NCI-H1105 (cell line): Measurements from ENCODE around the gene XRCC4.

Experiments used
- DNase-seq: peaks from one replicate; lab custom pipeline; 2025; lab: John Stamatoyannopoulos, UW

The XRCC4 gene

DNA sequence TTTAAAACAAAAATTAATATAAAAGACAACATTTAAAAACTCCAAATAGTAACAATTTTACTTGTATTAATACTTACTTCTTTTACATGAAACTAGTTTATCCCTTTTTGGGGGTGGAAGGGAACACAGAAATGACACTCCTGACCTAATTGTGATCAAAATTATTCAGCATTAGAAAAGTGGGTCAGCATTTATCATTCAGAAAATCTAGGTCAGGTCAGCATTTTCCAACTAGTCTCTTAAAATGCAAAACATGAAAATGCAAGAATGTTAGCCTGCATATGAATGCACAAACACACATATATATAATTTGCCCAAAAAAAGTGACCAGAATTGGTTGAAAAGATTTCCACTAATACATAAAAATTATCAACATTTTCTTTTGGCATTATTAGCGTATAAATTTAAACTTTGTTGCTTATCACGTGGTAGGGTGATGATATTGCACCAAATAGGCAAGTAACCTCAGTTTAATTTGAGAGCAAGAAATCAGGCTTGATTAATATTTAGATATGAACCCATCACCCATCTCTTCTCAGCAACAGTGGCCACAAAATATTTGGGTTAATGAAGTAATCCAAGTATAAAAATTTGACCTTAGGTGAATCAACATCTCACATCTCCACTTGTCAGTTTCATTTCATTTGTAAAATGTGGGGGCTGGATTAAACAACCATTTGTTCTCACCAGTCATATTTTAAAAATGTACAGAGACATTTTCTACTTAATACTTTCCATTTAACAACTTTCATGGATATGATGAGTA lies 5.9 kb upstream of the XRCC4 start:
- DNase-seq, result no peak

DNA sequence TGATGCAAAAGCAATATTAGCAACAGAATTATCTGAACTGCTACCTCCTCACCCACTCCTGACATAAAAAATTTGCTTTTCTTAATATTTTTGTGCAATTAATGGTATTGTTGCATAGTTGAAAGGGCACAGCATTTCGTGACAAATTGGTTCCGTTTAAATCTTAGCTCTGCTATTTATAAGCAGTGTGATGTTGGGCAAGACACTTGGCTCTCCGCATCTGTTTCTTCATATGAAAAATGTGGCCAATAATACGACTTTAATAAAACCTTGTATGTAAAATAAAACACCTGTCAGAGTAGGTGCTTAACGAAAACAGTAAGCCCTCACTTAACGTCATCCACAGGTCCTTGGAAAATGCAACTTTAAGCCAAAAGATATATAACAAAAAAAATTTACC lies 4.4 kb upstream of the XRCC4 start:
- no peak for DNase-seq

DNA sequence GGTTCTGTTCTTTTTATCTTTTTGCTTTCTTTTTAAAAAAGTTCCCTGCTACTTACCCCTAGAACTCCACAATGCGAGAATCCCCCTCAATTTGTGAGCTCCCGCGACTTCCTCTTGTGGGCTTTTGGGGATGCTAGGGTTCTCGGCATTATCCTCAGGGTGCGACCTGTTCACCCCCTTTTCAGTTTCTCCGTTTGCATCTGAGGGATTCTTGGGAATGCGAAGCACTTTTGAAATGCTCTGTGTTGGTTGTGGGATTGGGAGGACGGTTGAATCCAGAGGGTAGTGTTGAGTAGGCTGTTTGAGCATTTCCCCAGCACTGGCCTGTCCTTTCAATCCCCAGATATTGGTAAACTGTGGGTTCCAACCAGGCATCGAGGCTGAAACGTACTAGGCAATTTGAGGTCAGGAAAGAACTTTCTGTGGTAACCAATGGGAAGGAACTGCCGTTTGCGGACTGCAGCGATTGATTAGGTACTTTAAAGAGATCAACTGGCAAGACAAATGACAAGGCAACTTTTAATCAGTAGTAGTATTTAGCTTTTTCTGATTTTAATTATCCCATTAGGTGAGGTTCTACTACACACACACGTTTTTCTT lies 415 bp downstream of the XRCC4 start:
- DNase-seq, result no peak

DNA sequence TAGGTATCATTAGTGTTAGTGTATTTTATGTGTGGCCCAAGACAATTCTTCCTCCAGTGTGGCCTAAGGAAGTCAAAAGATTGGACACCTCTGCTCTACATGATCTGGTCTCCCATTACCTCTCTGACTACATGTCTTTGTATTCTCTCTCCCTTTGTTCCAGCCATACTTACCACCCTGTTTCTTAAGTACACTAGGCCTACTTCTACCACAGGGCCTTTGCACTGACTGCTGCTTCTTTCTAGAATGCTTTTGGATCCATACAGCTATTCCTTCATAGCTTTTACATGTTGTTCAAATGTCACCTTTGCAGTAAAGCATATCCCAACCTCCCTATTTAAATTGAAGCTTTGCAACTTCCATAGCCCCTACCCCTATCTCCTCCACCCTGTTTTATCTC lies 5.4 kb downstream of the XRCC4 start:
- no peak for DNase-seq

DNA sequence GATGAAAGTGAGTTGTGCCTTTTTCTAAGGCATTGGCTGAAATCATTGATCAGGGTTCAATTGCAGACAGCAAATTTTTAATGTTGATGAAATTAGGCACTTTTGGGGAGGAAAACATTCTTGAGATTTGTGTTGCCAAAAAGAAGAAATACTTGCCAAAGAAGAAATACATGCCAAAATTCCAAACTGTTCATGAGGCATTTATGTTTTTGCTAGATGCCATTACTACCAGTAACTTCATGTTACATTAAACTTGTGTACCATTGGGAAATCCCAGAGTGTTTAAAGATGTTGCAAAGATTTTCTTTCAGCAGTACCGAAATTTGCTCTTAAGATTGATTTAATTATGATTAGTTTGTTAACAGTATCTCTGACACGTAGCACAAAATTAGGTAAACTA lies 7.0 kb downstream of the XRCC4 start:
- no peak for DNase-seq

DNA sequence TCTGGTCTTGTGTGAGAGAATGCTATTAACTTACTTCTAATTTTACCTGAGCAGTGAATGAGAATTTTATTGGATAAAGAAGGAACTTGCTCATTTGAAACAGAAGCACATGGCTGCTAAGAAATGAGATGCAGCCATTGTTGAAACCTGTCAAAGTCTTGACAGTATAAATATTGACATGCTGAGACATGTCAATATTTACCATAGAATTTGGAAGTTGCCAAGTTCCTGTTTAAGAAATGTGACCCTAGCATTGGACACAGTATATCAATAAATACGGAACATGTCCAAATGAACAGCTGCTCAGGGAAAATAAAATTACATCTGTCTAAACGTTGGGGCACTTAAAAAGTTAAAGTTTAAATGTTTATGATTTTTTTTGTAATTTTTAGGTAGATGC lies 7.8 kb downstream of the XRCC4 start:
- no peak for DNase-seq

DNA sequence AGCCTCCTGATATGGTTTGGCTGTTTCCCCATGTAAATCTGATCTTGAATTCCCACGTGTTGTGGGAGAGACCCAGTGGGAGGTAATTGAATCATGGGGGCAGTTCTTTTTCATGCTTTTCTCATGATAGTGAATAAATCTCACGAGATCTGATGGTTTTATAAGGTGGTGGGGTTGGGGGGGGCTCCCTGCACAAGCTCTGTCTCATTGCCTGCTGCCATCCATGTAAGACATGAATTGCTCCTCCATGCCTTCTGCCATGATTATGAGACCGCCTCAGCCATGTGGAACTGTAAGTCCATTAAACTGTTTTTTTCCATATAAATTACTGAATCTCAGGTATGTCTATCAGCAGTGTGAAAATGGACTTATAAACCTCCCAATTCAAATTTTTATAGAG lies 12.8 kb downstream of the XRCC4 start:
- no peak for DNase-seq

DNA sequence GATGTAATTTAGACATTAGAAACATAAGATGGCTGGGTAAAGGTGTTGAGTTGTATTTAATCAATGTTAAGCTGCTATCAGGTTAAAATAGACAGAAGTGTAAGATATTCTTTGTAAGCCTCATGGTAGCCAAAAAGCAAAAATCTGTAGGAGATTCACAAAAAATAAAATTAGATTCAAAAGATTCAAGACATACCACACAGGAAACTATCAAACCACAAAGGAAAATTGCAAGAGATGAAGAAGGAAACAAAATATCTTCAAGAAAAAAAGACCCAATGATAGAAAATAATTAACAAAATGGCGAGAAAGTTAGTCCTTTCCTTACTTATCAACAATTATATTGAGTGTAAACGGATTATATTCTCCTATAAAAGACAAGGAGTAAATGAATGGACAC lies 15.3 kb downstream of the XRCC4 start:
- DNase-seq, result no peak

DNA sequence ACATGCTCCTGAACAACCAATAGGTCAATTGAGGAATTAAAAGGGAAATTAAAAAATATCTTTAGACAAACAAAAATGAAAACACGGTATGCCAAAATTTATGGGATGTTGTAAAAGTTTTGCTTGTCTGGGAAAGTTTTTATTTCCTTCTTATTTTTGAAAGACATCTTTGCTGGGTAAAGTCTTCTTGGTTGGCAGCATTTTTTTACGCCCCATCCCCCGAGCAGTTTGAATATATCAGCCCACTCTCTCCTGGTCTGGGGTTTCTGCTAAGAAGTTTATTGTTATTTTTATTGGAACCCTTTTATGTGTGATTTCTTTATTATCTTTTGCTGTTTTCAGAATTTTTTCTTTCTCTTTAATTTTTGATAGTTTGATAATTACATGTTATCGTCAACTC lies 16.3 kb downstream of the XRCC4 start:
- DNase-seq, result no peak

DNA sequence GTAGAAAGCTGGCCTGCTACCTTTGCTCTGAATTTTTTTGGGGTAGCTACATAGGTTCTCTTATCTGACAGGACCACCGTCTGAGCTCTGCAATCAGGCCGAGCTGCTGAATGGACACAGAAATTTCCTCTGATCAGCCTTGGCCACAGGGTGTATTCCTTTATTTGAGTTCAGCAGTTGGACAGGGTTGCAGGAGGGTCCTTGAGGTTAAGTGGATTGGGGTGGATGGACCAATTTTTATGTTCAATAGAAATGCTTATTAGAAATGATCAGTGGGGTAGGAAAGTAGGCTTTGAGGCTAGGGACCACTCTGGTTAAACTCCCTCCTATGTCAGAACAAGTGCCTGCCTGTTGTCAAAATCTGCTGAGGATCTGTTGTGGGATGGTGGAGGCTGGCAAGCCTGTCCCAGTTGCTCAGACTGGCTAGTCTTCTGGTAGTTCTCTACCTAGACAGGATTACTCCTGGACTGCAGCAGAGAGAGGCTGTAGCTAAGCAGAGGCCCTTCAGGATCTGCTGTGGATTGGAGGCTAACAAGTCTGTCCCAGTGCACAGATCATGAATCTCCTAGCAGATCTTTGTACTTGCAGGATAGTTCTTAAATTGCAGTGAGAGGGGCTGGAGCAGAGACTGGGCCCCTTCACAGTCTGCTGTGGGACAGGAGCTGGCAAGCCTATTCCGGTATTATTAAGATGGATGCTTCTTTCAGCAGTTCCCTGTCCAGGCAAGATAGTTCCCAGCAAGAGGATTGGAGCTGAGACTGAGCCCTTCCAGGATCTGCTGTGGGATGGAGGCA lies 18.0 kb downstream of the XRCC4 start:
- DNase-seq, result no peak

DNA sequence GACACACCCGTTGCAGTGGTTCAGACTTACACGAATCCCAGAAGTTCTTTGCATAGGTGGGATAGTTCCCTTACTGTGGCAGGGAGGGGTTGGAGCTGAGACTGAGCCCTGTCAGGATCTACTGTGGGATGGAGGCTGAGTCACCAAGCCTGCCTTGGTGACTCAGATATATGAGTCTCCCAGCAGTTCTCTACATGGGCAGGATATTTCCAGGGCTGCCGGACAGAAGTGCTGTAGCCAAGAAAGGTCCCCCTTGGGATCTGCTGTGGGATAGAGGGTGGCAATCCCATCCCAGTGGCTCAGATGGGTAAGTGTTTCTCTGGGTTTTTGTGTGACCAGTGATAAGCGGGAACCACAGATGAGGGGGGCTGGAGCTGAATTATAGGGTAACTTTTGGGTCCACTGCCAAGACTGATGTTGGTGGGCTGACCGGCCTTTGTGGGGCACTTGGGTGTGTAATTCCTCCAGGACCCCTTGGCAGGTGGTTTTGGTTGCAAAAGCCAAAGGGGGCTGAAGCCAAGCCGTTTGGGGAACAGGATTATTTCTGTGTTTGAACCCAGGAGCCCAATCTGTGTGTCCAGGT lies 18.7 kb downstream of the XRCC4 start:
- no peak for DNase-seq

DNA sequence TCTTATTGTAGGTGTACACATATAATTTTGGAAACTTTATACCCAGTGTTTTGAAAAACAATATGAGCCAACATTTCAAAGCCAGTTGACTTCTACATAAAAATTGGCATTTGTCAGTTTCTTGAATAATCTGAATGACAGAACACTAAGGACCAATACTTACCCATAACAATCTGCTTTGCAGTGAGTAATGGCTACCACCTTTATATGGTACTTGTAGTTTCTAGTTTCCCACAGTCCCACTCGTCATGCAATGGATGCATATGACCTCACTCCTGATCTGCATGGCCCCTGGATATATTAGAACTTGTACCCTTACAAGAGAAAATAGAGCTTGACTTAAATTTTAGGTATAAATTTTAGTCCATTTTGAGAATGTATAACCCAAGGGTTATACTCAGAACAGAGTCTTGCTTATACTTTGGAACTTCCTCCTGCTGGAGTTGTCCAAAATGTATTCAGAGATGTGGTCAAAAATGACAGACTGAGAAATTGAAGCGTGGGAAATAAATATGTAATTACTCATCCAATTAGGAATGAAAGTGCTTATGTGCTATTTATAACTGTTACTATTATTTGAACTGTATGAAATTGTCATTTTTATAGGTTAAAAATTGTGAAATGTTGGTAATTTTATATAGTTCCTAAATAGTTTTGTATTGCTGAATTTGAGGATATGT lies 19.5 kb downstream of the XRCC4 start:
- no peak for DNase-seq

DNA sequence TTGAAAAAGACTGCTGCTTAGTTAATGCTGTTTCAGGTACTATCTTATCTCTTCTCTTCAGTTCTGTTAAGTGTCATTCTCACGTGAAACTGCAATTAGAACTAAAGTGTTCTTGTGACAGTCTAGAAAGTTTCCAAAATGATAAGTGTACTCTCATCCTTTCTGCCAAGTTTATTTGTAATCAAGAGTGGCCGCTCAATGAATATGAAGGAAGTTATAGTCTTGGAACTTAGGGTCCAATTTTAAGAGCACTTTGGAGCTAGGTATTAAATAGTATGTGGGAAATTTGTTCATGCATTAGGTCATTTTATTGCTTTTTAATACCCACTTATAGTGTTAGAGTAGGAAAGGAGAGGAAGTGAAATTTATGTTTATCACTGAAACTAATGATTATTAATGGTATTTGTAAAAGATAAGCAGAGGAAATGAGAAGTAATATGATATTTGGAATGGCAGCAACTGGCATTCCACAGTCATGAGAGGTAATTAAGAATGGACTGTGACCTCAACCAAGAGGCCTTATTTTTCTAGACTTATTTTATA lies 20.4 kb downstream of the XRCC4 start:
- DNase-seq, result no peak

DNA sequence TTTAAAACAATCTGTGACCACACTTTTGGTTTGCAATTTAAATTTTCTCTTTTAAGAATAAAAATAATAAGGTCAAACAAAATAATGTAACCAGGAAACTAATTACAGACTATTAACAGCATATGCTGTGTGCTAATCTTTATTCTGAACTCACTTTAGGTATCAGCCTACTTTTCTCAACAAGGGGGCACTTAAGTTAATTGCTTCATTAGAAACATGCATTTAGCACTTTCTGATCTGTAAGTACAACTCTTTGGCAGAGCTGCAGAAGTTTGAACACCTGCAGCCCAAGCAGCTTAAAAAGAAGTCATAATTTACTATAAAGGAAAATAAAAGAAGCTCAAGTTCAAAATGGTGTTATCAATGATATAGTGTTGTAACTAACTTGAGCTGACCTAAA lies 21.7 kb downstream of the XRCC4 start:
- peak; percentile 61 for DNase-seq

DNA sequence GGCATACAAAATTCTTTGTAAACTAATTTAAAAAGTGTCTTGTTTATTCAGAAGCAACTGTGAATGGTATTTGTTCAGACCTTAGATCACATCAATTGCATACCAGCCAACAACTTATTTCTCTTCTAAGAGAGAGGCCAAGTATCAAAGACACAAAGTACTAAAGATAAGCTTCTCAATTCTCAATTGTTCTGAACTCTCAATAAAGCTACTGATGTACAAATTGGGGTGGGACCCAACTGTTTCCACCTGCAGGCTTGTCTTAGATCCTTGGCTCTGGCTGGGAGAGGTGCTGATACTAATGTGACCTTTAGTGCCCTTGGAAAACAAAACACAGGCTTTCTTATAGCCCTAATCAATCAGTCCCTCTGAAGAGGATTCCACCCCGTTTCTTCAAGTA lies 22.1 kb downstream of the XRCC4 start:
- DNase-seq, result no peak

DNA sequence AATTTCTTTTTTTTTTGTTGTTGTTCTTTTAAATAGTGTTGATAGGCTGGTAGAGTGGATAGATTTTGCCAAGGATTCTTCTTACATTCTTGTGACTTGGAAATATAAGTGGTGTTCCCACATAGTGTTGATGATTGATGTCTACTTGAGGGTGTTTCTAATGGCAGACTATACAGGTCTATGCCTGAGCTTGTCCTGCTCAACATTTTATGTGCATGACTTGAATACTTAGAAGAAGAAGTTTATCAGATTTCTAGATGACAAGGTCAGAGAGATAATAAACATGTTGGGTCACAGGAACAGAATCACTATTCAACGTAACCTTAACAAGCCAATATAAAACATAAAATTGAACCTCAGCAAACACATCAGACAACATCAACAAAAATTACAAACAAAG lies 24.2 kb downstream of the XRCC4 start:
- DNase-seq, result no peak

DNA sequence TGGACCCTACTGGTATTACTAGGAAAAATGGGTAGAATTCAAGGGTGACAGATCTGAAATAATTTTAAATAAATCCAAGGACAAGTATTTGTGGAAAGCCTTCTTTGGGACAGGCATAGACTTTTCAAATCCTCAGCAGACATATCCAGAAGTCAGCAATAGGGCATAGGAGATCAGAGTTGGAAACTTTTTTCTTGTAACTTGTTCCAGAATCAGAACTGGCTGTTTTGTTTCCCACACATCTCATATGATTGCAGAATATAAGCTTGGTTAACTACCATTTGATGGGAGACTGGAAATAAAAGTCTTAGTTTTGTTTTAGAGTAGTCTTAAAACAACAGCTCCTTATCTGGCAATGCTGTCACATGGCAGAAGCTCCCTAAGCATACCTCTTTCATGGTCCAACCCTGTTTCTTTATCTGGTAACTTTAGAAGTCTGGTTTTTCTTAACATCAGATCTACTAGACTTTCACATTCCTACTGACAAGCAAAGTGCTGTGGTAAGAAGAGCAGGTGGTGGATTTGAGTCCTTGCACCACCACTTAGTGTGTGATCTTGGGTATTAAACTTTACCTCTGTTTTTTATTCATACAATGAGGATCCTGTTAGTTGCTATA lies 25.1 kb downstream of the XRCC4 start:
- DNase-seq, result no peak

DNA sequence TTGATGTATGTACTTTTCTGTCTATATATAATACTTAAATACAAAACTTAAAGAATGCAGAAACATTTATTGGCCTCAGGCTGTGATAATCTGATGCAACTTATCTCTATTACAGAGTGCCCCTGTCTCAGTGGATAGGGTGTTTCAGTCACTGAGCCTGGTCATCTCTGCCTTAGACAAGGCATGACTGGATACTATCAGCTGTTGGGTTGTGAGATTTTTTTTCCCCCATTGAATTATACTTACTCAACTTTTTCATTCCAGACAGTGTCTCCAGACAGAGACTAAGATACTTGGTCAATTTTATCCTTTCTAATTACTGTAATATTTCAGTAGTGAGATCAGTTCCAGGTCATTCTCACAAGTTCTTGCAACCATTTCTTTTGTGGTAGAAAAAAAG lies 26.7 kb downstream of the XRCC4 start:
- no peak for DNase-seq

DNA sequence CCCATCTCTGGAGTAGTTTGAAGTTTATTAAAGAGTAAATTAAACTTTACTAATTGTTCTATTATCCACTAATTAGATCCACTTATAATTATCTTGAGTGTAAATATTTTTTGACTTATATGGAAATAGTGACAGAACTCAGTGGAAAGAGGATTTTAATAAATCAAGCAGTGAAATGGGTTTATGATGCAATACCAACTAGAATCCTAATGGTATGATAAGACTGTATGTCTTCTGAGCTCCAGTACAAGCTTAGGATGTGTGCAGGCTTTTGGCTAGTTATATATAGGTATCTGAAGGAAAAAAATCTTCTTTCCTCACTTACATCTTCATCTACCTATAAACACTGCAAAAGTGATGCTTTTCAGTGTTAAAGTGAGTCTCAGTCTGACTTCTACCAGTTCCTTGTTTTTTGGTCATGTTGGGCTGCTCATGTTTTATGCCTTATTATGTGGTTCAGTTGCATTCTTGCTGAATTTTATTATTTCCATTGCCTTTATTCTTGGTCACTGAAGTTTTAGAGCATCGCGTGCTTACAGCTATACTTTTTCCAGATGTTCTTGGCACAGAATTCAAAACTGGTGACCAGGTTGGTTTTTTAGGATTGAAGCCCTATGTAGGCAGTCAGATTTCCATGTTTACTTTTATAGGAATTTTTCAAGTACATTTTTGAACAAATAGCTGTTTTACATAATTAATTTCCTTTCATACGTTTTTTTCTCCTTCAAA lies 30.5 kb downstream of the XRCC4 start:
- no peak for DNase-seq

DNA sequence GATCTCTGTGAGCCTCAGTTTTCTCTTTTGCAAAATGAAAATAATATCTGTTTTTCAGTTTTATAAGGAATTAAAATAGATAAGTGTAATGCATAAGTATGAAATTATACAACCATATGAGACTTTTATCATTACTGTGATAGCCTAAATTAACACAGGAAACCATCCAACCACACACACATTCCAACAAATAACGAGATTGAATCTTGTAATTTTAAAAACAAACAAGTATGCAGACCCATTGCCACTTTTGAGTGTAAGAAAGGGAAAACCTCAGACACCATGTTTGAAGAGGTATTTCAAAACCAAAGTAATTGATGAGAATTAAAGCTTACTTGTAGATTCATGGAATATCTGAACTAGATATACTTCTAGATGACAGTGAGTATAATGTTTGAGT lies 32.0 kb downstream of the XRCC4 start:
- no peak for DNase-seq

DNA sequence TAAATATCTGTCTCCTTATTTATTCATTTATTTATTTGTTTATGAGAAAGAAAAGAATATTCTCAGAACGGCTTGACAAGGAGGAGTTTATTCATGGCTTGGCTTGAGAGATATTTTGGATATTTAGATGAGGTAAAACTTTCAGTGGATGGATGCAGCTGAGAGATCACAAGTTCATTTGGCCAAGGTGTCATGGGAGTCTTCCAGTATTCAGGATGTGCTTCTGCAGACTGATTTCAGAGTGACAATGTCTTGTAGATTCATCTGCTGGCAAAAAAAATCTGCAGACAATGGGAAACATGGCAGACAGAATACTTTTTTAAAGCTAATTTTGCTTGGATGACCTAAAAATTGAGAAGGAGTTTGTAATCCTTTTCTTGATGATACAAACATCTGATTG lies 38.5 kb downstream of the XRCC4 start:
- DNase-seq, result no peak
